ENCODE measurements around the gene CD99. TPM values are rescaled to one million over a fixed set of nuclear protein-coding genes. Genes with fewer than 3 reads are reported as not detected.
"Not testable (repeated sequence)": the region's sequence is repeated elsewhere in the genome, so short reads cannot be mapped to it uniquely, and the experiment has no call there.

CD99 gene
- total RNA-seq, 2 donors from 2014 or later, result 490 to 527 TPM

GRCh38 chrX:2665387-2666304 is 25.4 kb upstream of the CD99 start:
- Histone ChIP-seq H3K4me1 (ENCODE audit: control insufficient read depth in 1 of 2, low read depth in 2 of 2) (no peaks in the 10 kb centered on the region), H3K36me3 (no peaks in the 10 kb centered on the region), H3K27ac (no peak overlapping the region), H3K4me3 (no peak overlapping the region), H3K9me3 (no peaks in the 10 kb centered on the region), H3K27me3 (replicated peaks; ENCODE audit: insufficient read depth) (no peaks in the 10 kb centered on the region)
- no peak for TF ChIP-seq CTCF (IDR thresholded peaks at IDR 0.05)
- DNase-seq (ENCODE audit: low spot score) (no peak), ATAC-seq (ENCODE audit: insufficient number of reproducible peaks, low FRiP score, low read depth) (no peak)

- Histone ChIP-seq H3K27me3 (replicated peaks; ENCODE audit: insufficient read depth) (no peaks in the 10 kb centered on the region), H3K4me3 (no peak overlapping the region), H3K27ac (no peak overlapping the region), H3K36me3 (no peaks in the 10 kb centered on the region), H3K9me3 (no peaks in the 10 kb centered on the region), H3K4me1 (ENCODE audit: control insufficient read depth in 1 of 2, low read depth in 2 of 2) (no peaks in the 10 kb centered on the region)
- DNase-seq (ENCODE audit: low spot score) (no peak), ATAC-seq (ENCODE audit: insufficient number of reproducible peaks, low FRiP score, low read depth) (no peak)
- no peak for TF ChIP-seq CTCF (IDR thresholded peaks at IDR 0.05)
Observed at GRCh38 chrX:2666491-2666890, 24.6 kb upstream of the CD99 start.

GRCh38 chrX:2670978-2671377 is 20.1 kb upstream of the CD99 start:
- H3K4me1 ChIP-seq (ENCODE audit: control insufficient read depth in 1 of 2, low read depth in 2 of 2), result no peaks in the 10 kb centered on the region
- ATAC-seq (ENCODE audit: insufficient number of reproducible peaks, low FRiP score, low read depth), result no peak
- H3K27me3 ChIP-seq (replicated peaks; ENCODE audit: insufficient read depth), result no peaks in the 10 kb centered on the region
- no peak for DNase-seq (ENCODE audit: low spot score)
- H3K9me3 ChIP-seq, result no peaks in the 10 kb centered on the region
- no peak overlapping the region for H3K27ac ChIP-seq
- H3K36me3 ChIP-seq, result no peaks in the 10 kb centered on the region
- no peak overlapping the region for H3K4me3 ChIP-seq
- no peak for TF ChIP-seq CTCF (IDR thresholded peaks at IDR 0.05)

GRCh38 chrX:2672084-2672483 is 19.0 kb upstream of the CD99 start:
- H3K4me1 ChIP-seq (ENCODE audit: control insufficient read depth in 1 of 2, low read depth in 2 of 2), result no peaks in the 10 kb centered on the region
- H3K9me3 ChIP-seq, result no peaks in the 10 kb centered on the region
- H3K4me3 ChIP-seq, result no peak overlapping the region
- no peaks in the 10 kb centered on the region for H3K27me3 ChIP-seq (replicated peaks; ENCODE audit: insufficient read depth)
- H3K36me3 ChIP-seq, result no peaks in the 10 kb centered on the region
- DNase-seq (ENCODE audit: low spot score), result no peak
- TF ChIP-seq CTCF (IDR thresholded peaks at IDR 0.05), result no peak
- no peak for ATAC-seq (ENCODE audit: insufficient number of reproducible peaks, low FRiP score, low read depth)
- H3K27ac ChIP-seq, result no peak overlapping the region

GRCh38 chrX:2673611-2674010 is 17.5 kb upstream of the CD99 start:
- Histone ChIP-seq H3K27ac (no peak overlapping the region), H3K9me3 (no peaks in the 10 kb centered on the region), H3K4me1 (ENCODE audit: control insufficient read depth in 1 of 2, low read depth in 2 of 2) (peaks cover 0 to 14% of the 10 kb centered on the region in 2 donors), H3K4me3 (no peak overlapping the region), H3K27me3 (replicated peaks; ENCODE audit: insufficient read depth) (no peaks in the 10 kb centered on the region), H3K36me3 (no peaks in the 10 kb centered on the region)
- DNase-seq (ENCODE audit: low spot score), result no peak
- no peak for ATAC-seq (ENCODE audit: insufficient number of reproducible peaks, low FRiP score, low read depth)
- TF ChIP-seq CTCF (IDR thresholded peaks at IDR 0.05), result no peak

GRCh38 chrX:2675657-2676200 is 15.4 kb upstream of the CD99 start:
- not testable (repeated sequence) for H3K27ac ChIP-seq; H3K9me3 ChIP-seq; DNase-seq (ENCODE audit: low spot score); H3K4me3 ChIP-seq; H3K36me3 ChIP-seq; ATAC-seq (ENCODE audit: insufficient number of reproducible peaks, low FRiP score, low read depth); H3K27me3 ChIP-seq (replicated peaks; ENCODE audit: insufficient read depth)
- H3K4me1 ChIP-seq (ENCODE audit: control insufficient read depth in 1 of 2, low read depth in 2 of 2), result peaks cover 0 to 16% of the 10 kb centered on the region in 2 donors
